Psoas muscle (tissue), 8 donors: ENCODE measurements around the gene HMCES. TPM values are rescaled to one million over a fixed set of nuclear protein-coding genes. Genes with fewer than 3 reads are reported as not detected.
A peak's percentile ranks its signal among the peaks of the same experiment; 100 is the strongest.

Experiments
- ATAC-seq, 4 donors: fragments of 200-7000 bp; cut with Tn5 transposase; one replicate each; pipeline ENCODE4 v1.9.1; 2020; ENCODE audit warnings: moderate library complexity in 3 of 4, mild to moderate bottlenecking in 2 of 4
- DNase-seq, 2 donors: peaks; one replicate each; pipeline ENCODE4 v3.0.0-alpha.2; 2020
- H3K27ac ChIP-seq: fragments of 200-600 bp; one replicate; pipeline ENCODE4 v1.8.0; 2022
- H3K27me3 ChIP-seq, 3 donors: fragments of 200-600 bp in 1 of 3; one replicate each; pipeline versions ENCODE4 v1.6.1 to v1.8.0; 2013 to 2022; ENCODE audit warnings: low read length in 2 of 3, mild to moderate bottlenecking in 2 of 3, moderate library complexity in 1 of 3; ENCODE audit not compliant: insufficient read depth in 3 of 3
- H3K36me3 ChIP-seq, 2 donors: fragments of 200-600 bp in 1 of 2; one replicate each; pipeline versions ENCODE4 v1.6.1 to v1.8.0; 2013 to 2022; ENCODE audit warnings: low read depth in 1 of 2, mild to moderate bottlenecking in 1 of 2, moderate library complexity in 1 of 2; ENCODE audit not compliant: insufficient read depth in 1 of 2
- H3K4me1 ChIP-seq: fragments of 200-600 bp; one replicate; pipeline ENCODE4 v1.8.0; 2022
- H3K4me3 ChIP-seq: fragments of 200-600 bp; one replicate; pipeline ENCODE4 v1.8.0; 2022; ENCODE audit warnings: mild to moderate bottlenecking
- H3K9me3 ChIP-seq: fragments of 200-600 bp; one replicate; pipeline ENCODE4 v1.8.0; 2022
- CTCF ChIP-seq: fragments of 200-600 bp; IDR thresholded peaks from one replicate; pipeline ENCODE4 v1.8.0; 2022; ENCODE audit warnings: antibody characterized with exemption
- WGBS, 3 donors: extraction: QIAGEN DNeasy Blood & Tissue Kit; methylation state at CpG; one replicate each; pipeline versions ENCODE4 v1.1.6 to v1.1.7; 2013; 5-methylcytosine and 5-hydroxymethylcytosine counted together
- intact Hi-C, 2 donors: fragments of 100-400 bp; cut with DNase I; formaldehyde crosslinking; loops; one replicate each; pipeline versions ENCODE4 v1.11.0 to v1.14.2; 2022
- polyA plus RNA-seq, 3 donors: library from polyadenylated mRNA; stranded (reverse); fragments of 200-250 nt; gene quantifications; one replicate each; pipeline ENCODE4 v1.2.3, GENCODE V29; 2013
- total RNA-seq, 4 donors: library from RNA; stranded (reverse); fragmentation: NEBNext Ultra II Directional in 2 of 4; extraction: Animal tissue kit (Norgen Biotek cat#: 25700) in 2 of 4; gene quantifications; one replicate each; pipeline versions ENCODE4 v1.2.1 to v1.2.4, GENCODE V29; 2021 to 2023
- donor health status: healthy with polysubstance abuse.
- donor health status: DM: no; HTN: no; CAD: no; lungs with moderate emphysema.
- donor health status: Bipolar disorder and iron deficiency.
- donor health status: healthy.
- donor health status: DM: yes; HTN: yes; CAD: no.
- donor health status: DM: no; HTN: no; CAD: no.
- donor health status: DM: no; HTN: no; CAD: no.
- donor health status: DM: yes; HTN: yes; CAD: no.

Gene HMCES
- total and polyA plus RNA-seq, 7 donors, result 32.6 to 37.4 (median 35.7) TPM

- DNase-seq, result peak; percentile 48 to 72
- TF ChIP-seq CTCF, result no peak
- Histone ChIP-seq H3K27me3 (no peaks in the 10 kb centered on the region), H3K4me1 (peaks cover 12% of the 10 kb centered on the region), H3K27ac (peak overlapping the region; percentile 89), H3K4me3 (peak overlapping the region; percentile 97), H3K9me3 (no peaks in the 10 kb centered on the region), H3K36me3 (no peaks in the 10 kb centered on the region)
- intact Hi-C loops, result no loop called here
- WGBS, 3 donors, result 0% methylated on average over 75 to 80 of the region's 80 CpGs
- peak in 3 of 4 donors; percentile 16 to 22 (median 16) for ATAC-seq
Observed at GRCh38 chr3:129315223-129315997, 36.7 kb downstream of the HMCES start.

GRCh38 chr3:129315998-129316247 is 37.3 kb downstream of the HMCES start:
- ATAC-seq (no peak), DNase-seq (no peak)
- Histone ChIP-seq H3K27me3 (no peaks in the 10 kb centered on the region), H3K9me3 (no peaks in the 10 kb centered on the region), H3K36me3 (no peaks in the 10 kb centered on the region), H3K4me1 (peaks cover 12% of the 10 kb centered on the region), H3K4me3 (peak overlapping the region; percentile 97), H3K27ac (peak overlapping the region; percentile 89)
- intact Hi-C loops, result no loop called here
- 0 to 1% (median 0%) methylated on average over 12 to 34 of the region's 34 CpGs for WGBS, 3 donors
- TF ChIP-seq CTCF, result no peak

- peak overlapping the region; percentile 97 for H3K4me3 ChIP-seq
- peaks cover 12% of the 10 kb centered on the region for H3K4me1 ChIP-seq
- peak overlapping the region; percentile 89 for H3K27ac ChIP-seq
- WGBS, 3 donors, result 0 to 1% (median 0%) methylated on average over 59 to 65 of the region's 65 CpGs
- no peaks in the 10 kb centered on the region for H3K9me3 ChIP-seq
- no peaks in the 10 kb centered on the region for H3K36me3 ChIP-seq
- H3K27me3 ChIP-seq, result no peaks in the 10 kb centered on the region
- peak; percentile 44 for TF ChIP-seq CTCF
- ATAC-seq (peak; percentile 67 to 81 (median 78)), DNase-seq (peak; percentile 86 to 93)
- intact Hi-C loops, result no loop called here
Observed at GRCh38 chr3:129316248-129317013, 37.8 kb downstream of the HMCES start.

GRCh38 chr3:129317014-129317771 is 38.5 kb downstream of the HMCES start:
- Histone ChIP-seq H3K9me3 (no peaks in the 10 kb centered on the region), H3K4me3 (peak overlapping the region; percentile 97), H3K36me3 (no peaks in the 10 kb centered on the region), H3K27me3 (no peaks in the 10 kb centered on the region), H3K4me1 (peaks cover 12% of the 10 kb centered on the region), H3K27ac (peak overlapping the region; percentile 89)
- ATAC-seq, result no peak
- TF ChIP-seq CTCF, result no peak
- WGBS, 3 donors, result 33 to 37% (median 36%) methylated on average over 14 to 15 of the region's 15 CpGs
- intact Hi-C loops, result no loop called here
- DNase-seq, result peak in 1 of 2 donors; percentile 72
